Liver (tissue), 9 donors: ENCODE data around the gene BRD1. TPM values are rescaled to one million over a fixed set of nuclear protein-coding genes. Genes with fewer than 3 reads are reported as not detected.

Experiments used
- DNase-seq: peaks from one replicate; pipeline ENCODE4 v3.0.0-alpha.2; 2017; ENCODE audit warnings: low spot score
- H3K27ac ChIP-seq, 2 donors: one replicate each; pipeline ENCODE4 v1.7.0; 2013; ENCODE audit warnings: inconsistent platforms in 2 of 2, low read length in 2 of 2, control low read depth in 1 of 2, low read depth in 1 of 2, mild to moderate bottlenecking in 1 of 2
- H3K27me3 ChIP-seq, 4 donors: one replicate each; pipeline versions ENCODE4 v1.6.1 to v1.7.0; 2013; ENCODE audit warnings: low read length in 3 of 4, inconsistent platforms in 1 of 4, mild to moderate bottlenecking in 1 of 4, moderate library complexity in 1 of 4; ENCODE audit not compliant: control insufficient read depth in 4 of 4, insufficient read depth in 4 of 4
- H3K36me3 ChIP-seq, 4 donors: one replicate each; pipeline versions ENCODE4 v1.6.1 to v1.7.0; 2013; ENCODE audit warnings: low read length in 3 of 4, mild to moderate bottlenecking in 3 of 4, low read depth in 1 of 4, moderate library complexity in 1 of 4; ENCODE audit not compliant: control insufficient read depth in 4 of 4, insufficient read depth in 3 of 4
- H3K4me1 ChIP-seq, 4 donors: one replicate each; pipeline versions ENCODE4 v1.6.1 to v1.7.0; 2013; ENCODE audit warnings: low read length in 3 of 4, mild to moderate bottlenecking in 3 of 4, moderate library complexity in 1 of 4; ENCODE audit not compliant: control insufficient read depth in 4 of 4, insufficient read depth in 4 of 4
- H3K4me3 ChIP-seq, 3 donors: one replicate each; pipeline versions ENCODE4 v1.6.1 to v1.7.0; 2013; ENCODE audit warnings: low read length in 3 of 3, control low read depth in 1 of 3, low read depth in 1 of 3, mild to moderate bottlenecking in 1 of 3
- H3K9ac ChIP-seq, 2 donors: one replicate each; pipeline ENCODE4 v1.7.0; 2013; ENCODE audit warnings: low read length in 2 of 2, mild to moderate bottlenecking in 2 of 2, moderate library complexity in 2 of 2, control low read depth in 1 of 2, low read depth in 1 of 2
- H3K9me3 ChIP-seq, 4 donors: one replicate each; pipeline versions ENCODE4 v1.6.1 to v1.7.0; 2013; ENCODE audit warnings: low read length in 3 of 4; ENCODE audit not compliant: control insufficient read depth in 4 of 4
- ATF3 ChIP-seq: IDR thresholded peaks from 2 replicates; pipeline ENCODE4 v1.6.1; 2016; ENCODE audit warnings: antibody characterized with exemption
- EGR1 ChIP-seq, 2 donors: IDR thresholded peaks; 2 replicates each; pipeline ENCODE4 v1.6.1; 2016 to 2018; ENCODE audit warnings: antibody characterized with exemption in 2 of 2, low read depth in 2 of 2
- FOXA1 ChIP-seq: IDR thresholded peaks from 2 replicates; pipeline ENCODE4 v1.6.1; 2016; ENCODE audit warnings: antibody characterized with exemption
- FOXA2 ChIP-seq: IDR thresholded peaks from 2 replicates; pipeline ENCODE4 v1.6.1; 2016; ENCODE audit warnings: antibody characterized with exemption
- GABPA ChIP-seq, 2 donors: IDR thresholded peaks in 1 of 2; conservative IDR thresholded peaks in 1 of 2; 2 replicates each; pipeline ENCODE4 v1.6.1; 2016; ENCODE audit warnings: antibody characterized with exemption in 2 of 2, mild to moderate bottlenecking in 1 of 2, moderate library complexity in 1 of 2
- HNF4A ChIP-seq, 2 donors: conservative IDR thresholded peaks; 2 replicates each; pipeline ENCODE4 v1.6.1; 2016; ENCODE audit warnings: antibody characterized with exemption in 2 of 2, mild to moderate bottlenecking in 2 of 2
- HNF4G ChIP-seq: IDR thresholded peaks from 2 replicates; pipeline ENCODE4 v1.6.1; 2016; ENCODE audit warnings: antibody characterized with exemption
- NR2F2 ChIP-seq: IDR thresholded peaks from 2 replicates; pipeline ENCODE4 v1.6.1; 2016; ENCODE audit warnings: antibody characterized with exemption
- REST ChIP-seq: IDR thresholded peaks from 2 replicates; pipeline ENCODE4 v1.6.1; 2016; ENCODE audit warnings: antibody characterized with exemption, mild to moderate bottlenecking
- RXRA ChIP-seq, 2 donors: IDR thresholded peaks; 2 replicates each; pipeline ENCODE4 v1.6.1; 2017 to 2018; ENCODE audit warnings: antibody characterized with exemption in 2 of 2, mild to moderate bottlenecking in 1 of 2
- SP1 ChIP-seq: IDR thresholded peaks from 2 replicates; pipeline ENCODE4 v1.6.1; 2018; ENCODE audit warnings: antibody characterized with exemption, mild to moderate bottlenecking
- TAF1 ChIP-seq: conservative IDR thresholded peaks from 2 replicates; pipeline ENCODE4 v1.6.1; 2016; ENCODE audit warnings: antibody characterized with exemption, mild to moderate bottlenecking
- YY1 ChIP-seq: IDR thresholded peaks from 2 replicates; pipeline ENCODE4 v1.6.1; 2016; ENCODE audit warnings: antibody characterized with exemption, mild to moderate bottlenecking
- ZBTB33 ChIP-seq: IDR thresholded peaks from 2 replicates; pipeline ENCODE4 v1.6.1; 2016; ENCODE audit warnings: antibody characterized with exemption
- WGBS: extraction: QIAGEN DNeasy Blood & Tissue Kit; methylation state at CpG from one replicate; pipeline ENCODE4 v1.1.7; 2013; 5-methylcytosine and 5-hydroxymethylcytosine counted together
- polyA plus RNA-seq, 2 donors: library from polyadenylated mRNA; stranded (reverse) in 1 of 2; unstranded in 1 of 2; fragments of 200-250 nt in 1 of 2; fragments of >200 nt in 1 of 2; fragmentation: Nextera tagmentation in 1 of 2; extraction: Ambion mirVana in 1 of 2; gene quantifications; one replicate each; pipeline versions ENCODE4 v1.2.1 to v1.2.3, GENCODE V29; 2013 to 2015
- total RNA-seq, 2 donors: library from RNA; depleted of rRNA; stranded (reverse); fragments of >200 nt; gene quantifications; one replicate each; pipeline ENCODE4 v1.2.3, GENCODE V29; 2014
- TF ChIP-seq, protein P1 (sequence below): fragments of 150-350 bp; IDR thresholded peaks from 2 replicates; pipeline ENCODE4 v1.5.1; 2017; ENCODE audit warnings: improper control_type of control experiment, low read depth, low read length; ENCODE audit not compliant: missing input control
- TF ChIP-seq, protein P2 (sequence below): IDR thresholded peaks from 2 replicates; pipeline ENCODE4 v1.6.1; 2016; ENCODE audit warnings: antibody characterized with exemption
- donor health status: healthy.
- donor health status: healthy.
- donor health status: healthy.
- donor health status: healthy.
- donor health status: healthy.

Gene BRD1
- total and polyA plus RNA-seq, 4 donors = 3.3 to 20.7 (median 11.6) TPM

- DNase-seq = no peak
- Histone ChIP-seq H3K27ac (no peak overlapping the region), H3K9ac (no peak overlapping the region), H3K9me3 (no peaks in the 10 kb centered on the region), H3K4me3 (no peak overlapping the region), H3K27me3 (no peaks in the 10 kb centered on the region), H3K36me3 (peaks cover 7 to 51% (median 27%) of the 10 kb centered on the region in 4 donors), H3K4me1 (peaks cover 8 to 23% (median 17%) of the 10 kb centered on the region in 4 donors)
- 82% methylated on average over 19 of the region's 19 CpGs for WGBS
- TF ChIP-seq NR2F2 = peak; percentile 24
- TF ChIP-seq SP1 = no peak
Measured at GRCh38 chr22:49785841-49786471, 41.7 kb downstream of the BRD1 start.

DNA sequence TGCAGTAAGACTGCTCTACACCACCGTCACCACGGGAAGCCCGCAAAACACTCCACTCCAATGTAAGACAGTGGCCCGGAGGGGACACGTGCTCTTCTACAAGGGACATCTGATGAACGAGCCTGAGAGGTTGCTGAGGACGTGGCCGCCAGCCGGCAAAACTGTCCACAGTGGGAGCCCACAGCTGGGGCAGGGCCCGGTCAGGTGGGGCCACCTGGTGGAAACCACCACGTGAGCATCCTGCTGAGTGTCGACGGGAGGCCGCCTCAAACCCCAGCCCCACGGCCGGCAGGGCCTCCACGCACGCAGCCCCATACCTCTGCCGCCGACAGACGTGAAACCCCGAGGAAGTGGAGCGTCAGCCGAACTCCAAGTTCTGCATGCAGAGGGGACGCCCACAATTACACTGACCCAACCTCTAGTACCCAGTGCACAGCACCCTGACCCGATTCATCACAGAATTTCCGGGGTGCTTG lies 42.6 kb downstream of the BRD1 start:
- Histone ChIP-seq H3K9ac (no peak overlapping the region), H3K4me3 (no peak overlapping the region), H3K27ac (no peak overlapping the region), H3K4me1 (peaks cover 8 to 15% (median 13%) of the 10 kb centered on the region in 4 donors), H3K27me3 (no peaks in the 10 kb centered on the region), H3K9me3 (no peaks in the 10 kb centered on the region), H3K36me3 (peaks cover 7 to 51% (median 27%) of the 10 kb centered on the region in 4 donors)
- TF ChIP-seq RXRA (IDR thresholded peaks at IDR 0.05) (no peak), TAF1 (no peak), EGR1 (IDR thresholded peaks at IDR 0.05; ENCODE audit: low read depth in 2 of 2) (no peak), REST (no peak), ZBTB33 (no peak), GABPA (IDR thresholded peaks at IDR 0.05 in 1 of 2, conservative IDR thresholded peaks at IDR 0.05 in 1 of 2) (no peak), FOXA2 (no peak)
- no peak for DNase-seq
- WGBS = 95% methylated on average over 27 of the region's 27 CpGs

GRCh38 chr22:49784630-49784971 lies 43.1 kb downstream of the BRD1 start:
- H3K27ac ChIP-seq = no peak overlapping the region
- H3K9me3 ChIP-seq = no peaks in the 10 kb centered on the region
- H3K4me1 ChIP-seq = peaks cover 4 to 11% (median 8%) of the 10 kb centered on the region in 4 donors
- no peak for DNase-seq
- no peaks in the 10 kb centered on the region for H3K27me3 ChIP-seq
- no peak overlapping the region for H3K9ac ChIP-seq
- TF ChIP-seq ZBTB33 (no peak), FOXA1 (no peak), HNF4G (no peak), HNF4A (conservative IDR thresholded peaks at IDR 0.05) (no peak), SP1 (no peak), YY1 (no peak), ATF3 (no peak), TAF1 (no peak)
- TF ChIP-seq, protein P1, sequence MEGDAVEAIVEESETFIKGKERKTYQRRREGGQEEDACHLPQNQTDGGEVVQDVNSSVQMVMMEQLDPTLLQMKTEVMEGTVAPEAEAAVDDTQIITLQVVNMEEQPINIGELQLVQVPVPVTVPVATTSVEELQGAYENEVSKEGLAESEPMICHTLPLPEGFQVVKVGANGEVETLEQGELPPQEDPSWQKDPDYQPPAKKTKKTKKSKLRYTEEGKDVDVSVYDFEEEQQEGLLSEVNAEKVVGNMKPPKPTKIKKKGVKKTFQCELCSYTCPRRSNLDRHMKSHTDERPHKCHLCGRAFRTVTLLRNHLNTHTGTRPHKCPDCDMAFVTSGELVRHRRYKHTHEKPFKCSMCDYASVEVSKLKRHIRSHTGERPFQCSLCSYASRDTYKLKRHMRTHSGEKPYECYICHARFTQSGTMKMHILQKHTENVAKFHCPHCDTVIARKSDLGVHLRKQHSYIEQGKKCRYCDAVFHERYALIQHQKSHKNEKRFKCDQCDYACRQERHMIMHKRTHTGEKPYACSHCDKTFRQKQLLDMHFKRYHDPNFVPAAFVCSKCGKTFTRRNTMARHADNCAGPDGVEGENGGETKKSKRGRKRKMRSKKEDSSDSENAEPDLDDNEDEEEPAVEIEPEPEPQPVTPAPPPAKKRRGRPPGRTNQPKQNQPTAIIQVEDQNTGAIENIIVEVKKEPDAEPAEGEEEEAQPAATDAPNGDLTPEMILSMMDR = no peak
- TF ChIP-seq, protein P2, sequence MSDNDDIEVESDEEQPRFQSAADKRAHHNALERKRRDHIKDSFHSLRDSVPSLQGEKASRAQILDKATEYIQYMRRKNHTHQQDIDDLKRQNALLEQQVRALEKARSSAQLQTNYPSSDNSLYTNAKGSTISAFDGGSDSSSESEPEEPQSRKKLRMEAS = no peak
- 96% methylated on average over 15 of the region's 15 CpGs for WGBS
- H3K4me3 ChIP-seq = no peak overlapping the region
- peaks cover 9 to 51% (median 27%) of the 10 kb centered on the region in 4 donors for H3K36me3 ChIP-seq
